ENCODE measurements around the gene TNS1.

GRCh38 chr2:218024871-218025270 lies 22.1 kb upstream of the TNS1 start:
- TF ChIP-seq CTCF (IDR thresholded peaks at IDR 0.05), result no peak
- no peak for TF ChIP-seq FOXJ3 (CRISPR knock-in tag; IDR thresholded peaks at IDR 0.05)
- TF ChIP-seq TCF12 (IDR thresholded peaks at IDR 0.05), result no peak
- TF ChIP-seq TAF1 (IDR thresholded peaks at IDR 0.05; ENCODE audit: borderline replicate concordance, low read depth, low read length), result no peak
- TF ChIP-seq SMC3 (IDR thresholded peaks at IDR 0.05; ENCODE audit: low read depth, low read length), result no peak
- no peak for TF ChIP-seq YY1 (IDR thresholded peaks at IDR 0.05; ENCODE audit: low read depth)
- no peak for TF ChIP-seq ZBTB33 (IDR thresholded peaks at IDR 0.05; ENCODE audit: borderline replicate concordance, low read depth)
- TF ChIP-seq EZH2phosphoT487 (IDR thresholded peaks at IDR 0.05; ENCODE audit: borderline replicate concordance, low read depth), result no peak
- TF ChIP-seq RFX5 (IDR thresholded peaks at IDR 0.05; ENCODE audit: low read length), result no peak
- TF ChIP-seq USF1 (IDR thresholded peaks at IDR 0.05; ENCODE audit: borderline replicate concordance, low read depth), result no peak
- TF ChIP-seq PBX3 (IDR thresholded peaks at IDR 0.05), result no peak
- no peak for TF ChIP-seq REST (IDR thresholded peaks at IDR 0.05; ENCODE audit: low read depth, low read length)
